GM18867 (cell line): ENCODE measurements around the gene PPP1R14B.

Source experiments
- ATAC-seq: cut with Tn5 transposase; IDR thresholded peaks from one replicate; pipeline ENCODE4 v1.9.1; 2021; ENCODE audit warnings: mild to moderate bottlenecking, moderate library complexity; ENCODE audit not compliant: unreplicated experiment

The PPP1R14B gene

GRCh38 chr11:64246621-64246870 lies 197 bp downstream of the PPP1R14B start:
- ATAC-seq = peak; percentile 11

- ATAC-seq = no peak
Observed at GRCh38 chr11:64245797-64246620, 734 bp downstream of the PPP1R14B start.

GRCh38 chr11:64245401-64245796 lies 1.3 kb downstream of the PPP1R14B start:
- ATAC-seq = no peak

GRCh38 chr11:64244966-64245365 lies 1.8 kb downstream of the PPP1R14B start:
- ATAC-seq = no peak

GRCh38 chr11:64244107-64244506 lies 2.6 kb downstream of the PPP1R14B start:
- ATAC-seq = no peak

GRCh38 chr11:64243236-64243854 lies 3.4 kb downstream of the PPP1R14B start:
- no peak for ATAC-seq

- peak; percentile 61 for ATAC-seq
Observed at GRCh38 chr11:64241491-64242374, 5.0 kb downstream of the PPP1R14B start.

GRCh38 chr11:64241241-64241490 lies 5.6 kb downstream of the PPP1R14B start:
- peak; percentile 67 for ATAC-seq

- ATAC-seq = peak; percentile 54
Observed at GRCh38 chr11:64240435-64241240, 6.1 kb downstream of the PPP1R14B start, which contains the start of gene FKBP2. Gene FKBP2, plus strand, starts transcription at chr11:64241095. Its CDS starts 1,293 bp downstream, at chr11:64242388.

GRCh38 chr11:64239662-64240434 lies 6.9 kb downstream of the PPP1R14B start:
- ATAC-seq = no peak

- ATAC-seq = no peak
Observed at GRCh38 chr11:64238999-64239398, 7.7 kb downstream of the PPP1R14B start.

GRCh38 chr11:64238076-64238475 lies 8.7 kb downstream of the PPP1R14B start:
- ATAC-seq = no peak

GRCh38 chr11:64237484-64237951 lies 9.2 kb downstream of the PPP1R14B start:
- ATAC-seq = no peak

GRCh38 chr11:64235437-64236161 lies 11.1 kb downstream of the PPP1R14B start:
- ATAC-seq = no peak

GRCh38 chr11:64234647-64235379 lies 11.9 kb downstream of the PPP1R14B start:
- ATAC-seq = peak; percentile 26

- peak; percentile 34 for ATAC-seq
Observed at GRCh38 chr11:64233913-64234586, 12.7 kb downstream of the PPP1R14B start, which contains the start of gene VEGFB. Gene VEGFB, plus strand, starts transcription at chr11:64234584. Its CDS starts 250 bp downstream, at chr11:64234834.

- no peak for ATAC-seq
Observed at GRCh38 chr11:64232967-64233315, 13.8 kb downstream of the PPP1R14B start.
